Measurements from ENCODE around the gene MTRF1. TPM values are rescaled to one million over a fixed set of nuclear protein-coding genes. Genes with fewer than 3 reads are reported as not detected.

The MTRF1 gene
- total RNA-seq, 1 experiment from 2014 or later: 15.8 TPM

GRCh38 chr13:41213919-41214318, 49.5 kb downstream of the MTRF1 start:
- DNase-seq: no peak
- H3K27me3 Mint-ChIP-seq (ENCODE audit: unreplicated experiment): no peaks in the 10 kb centered on the region
- H3K9me3 Mint-ChIP-seq (ENCODE audit: low read depth, unreplicated experiment): peaks cover 5% of the 10 kb centered on the region
- H3K4me1 Mint-ChIP-seq (ENCODE audit: low read depth, unreplicated experiment): peaks cover under 1% of the 10 kb centered on the region
- CTCF ChIA-PET: no interaction called here
- H3K36me3 Mint-ChIP-seq (ENCODE audit: insufficient read depth, unreplicated experiment): no peaks in the 10 kb centered on the region
- intact Hi-C loops (cut with micrococcal nuclease; ENCODE audit: unreplicated experiment): no loop called here
- no peak overlapping the region for H3K4me3 Mint-ChIP-seq (ENCODE audit: low read depth, unreplicated experiment)
- TF ChIP-seq CTCF (IDR thresholded peaks at IDR 0.05; ENCODE audit: unreplicated experiment): no peak
- H3K27ac Mint-ChIP-seq (ENCODE audit: unreplicated experiment): no peak overlapping the region
- no TSS peak for BruUV-seq (replicated peaks)

- peaks cover 5% of the 10 kb centered on the region for H3K9me3 Mint-ChIP-seq (ENCODE audit: low read depth, unreplicated experiment)
- H3K4me1 Mint-ChIP-seq (ENCODE audit: low read depth, unreplicated experiment): no peaks in the 10 kb centered on the region
- DNase-seq: no peak
- no peak overlapping the region for H3K27ac Mint-ChIP-seq (ENCODE audit: unreplicated experiment)
- H3K27me3 Mint-ChIP-seq (ENCODE audit: unreplicated experiment): no peaks in the 10 kb centered on the region
- intact Hi-C loops (cut with micrococcal nuclease; ENCODE audit: unreplicated experiment): no loop called here
- H3K36me3 Mint-ChIP-seq (ENCODE audit: insufficient read depth, unreplicated experiment): no peaks in the 10 kb centered on the region
- no peak overlapping the region for H3K4me3 Mint-ChIP-seq (ENCODE audit: low read depth, unreplicated experiment)
- BruUV-seq (replicated peaks): no TSS peak
- TF ChIP-seq CTCF (IDR thresholded peaks at IDR 0.05; ENCODE audit: unreplicated experiment): no peak
- CTCF ChIA-PET: no interaction called here
Measured at GRCh38 chr13:41213316-41213715, 50.1 kb downstream of the MTRF1 start.

- no peak overlapping the region for H3K4me3 Mint-ChIP-seq (ENCODE audit: low read depth, unreplicated experiment)
- intact Hi-C loops (cut with micrococcal nuclease; ENCODE audit: unreplicated experiment): no loop called here
Measured at GRCh38 chr13:41212881-41213280, 50.5 kb downstream of the MTRF1 start.

GRCh38 chr13:41211062-41211461, 52.3 kb downstream of the MTRF1 start:
- peaks cover 8% of the 10 kb centered on the region for H3K9me3 Mint-ChIP-seq (ENCODE audit: low read depth, unreplicated experiment)
- H3K27me3 Mint-ChIP-seq (ENCODE audit: unreplicated experiment): no peaks in the 10 kb centered on the region
- no peak for DNase-seq
- CTCF ChIA-PET: no interaction called here
- intact Hi-C loops (cut with micrococcal nuclease; ENCODE audit: unreplicated experiment): no loop called here
- H3K4me3 Mint-ChIP-seq (ENCODE audit: low read depth, unreplicated experiment): no peak overlapping the region
- H3K36me3 Mint-ChIP-seq (ENCODE audit: insufficient read depth, unreplicated experiment): no peaks in the 10 kb centered on the region
- no peak overlapping the region for H3K27ac Mint-ChIP-seq (ENCODE audit: unreplicated experiment)
- H3K4me1 Mint-ChIP-seq (ENCODE audit: low read depth, unreplicated experiment): no peaks in the 10 kb centered on the region
- no peak for TF ChIP-seq CTCF (IDR thresholded peaks at IDR 0.05; ENCODE audit: unreplicated experiment)
- no TSS peak for BruUV-seq (replicated peaks)

More at GRCh38 chr13:41212881-41213280, 50.5 kb downstream of the MTRF1 start:
- TF ChIP-seq CTCF (IDR thresholded peaks at IDR 0.05; ENCODE audit: unreplicated experiment): no peak
- no peaks in the 10 kb centered on the region for H3K4me1 Mint-ChIP-seq (ENCODE audit: low read depth, unreplicated experiment)
- H3K36me3 Mint-ChIP-seq (ENCODE audit: insufficient read depth, unreplicated experiment): no peaks in the 10 kb centered on the region
- no peak for DNase-seq
- no TSS peak for BruUV-seq (replicated peaks)
- H3K9me3 Mint-ChIP-seq (ENCODE audit: low read depth, unreplicated experiment): peaks cover 5% of the 10 kb centered on the region
- no peak overlapping the region for H3K27ac Mint-ChIP-seq (ENCODE audit: unreplicated experiment)
- CTCF ChIA-PET: no interaction called here
- no peaks in the 10 kb centered on the region for H3K27me3 Mint-ChIP-seq (ENCODE audit: unreplicated experiment)
